SK-N-MC (cell line): ENCODE data around the gene BUD23.

ENCODE experiments used
- EZH2 ChIP-seq: fragments of 200-600 bp; sonication (generic); IDR thresholded peaks from one replicate; pipeline ENCODE4 v1.6.1; 2017; ENCODE audit warnings: antibody characterized with exemption
- POLR2AphosphoS5 ChIP-seq: IDR thresholded peaks from 2 replicates; pipeline ENCODE4 v1.6.1; 2012; ENCODE audit warnings: mild to moderate bottlenecking, low read depth, low read length, borderline replicate concordance

- TF ChIP-seq EZH2 (no peak), POLR2AphosphoS5 (no peak)
Observed at GRCh38 chr7:73726083-73726466, 42.7 kb downstream of the BUD23 start.
